ENCODE measurements around the gene ADAMTS17.
"Not testable (repeated sequence)": the region's sequence is repeated elsewhere in the genome, so short reads cannot be mapped to it uniquely, and the experiment has no call there.

Gene ADAMTS17

GRCh38 chr15:100096248-100096600 lies 245.6 kb downstream of the ADAMTS17 start:
- no peak for TF ChIP-seq CTCF (IDR thresholded peaks at IDR 0.05; ENCODE audit: low read length, missing control alignments)
- no peak overlapping the region for H3K4me3 ChIP-seq (replicated peaks; ENCODE audit: low read depth, low read length)
- no peak for DNase-seq (ENCODE audit: low read depth)

GRCh38 chr15:100095541-100096247 lies 246.1 kb downstream of the ADAMTS17 start:
- no peak for DNase-seq (ENCODE audit: low read depth)
- H3K4me3 ChIP-seq (replicated peaks; ENCODE audit: low read depth, low read length), result no peak overlapping the region
- TF ChIP-seq CTCF (IDR thresholded peaks at IDR 0.05; ENCODE audit: low read length, missing control alignments), result no peak

- no peak overlapping the region for H3K4me3 ChIP-seq (replicated peaks; ENCODE audit: low read depth, low read length)
- TF ChIP-seq CTCF (IDR thresholded peaks at IDR 0.05; ENCODE audit: low read length, missing control alignments), result no peak
- no peak for DNase-seq (ENCODE audit: low read depth)
Measured at GRCh38 chr15:100094127-100094510, 247.7 kb downstream of the ADAMTS17 start.

GRCh38 chr15:100093211-100094126 lies 248.3 kb downstream of the ADAMTS17 start:
- TF ChIP-seq CTCF (IDR thresholded peaks at IDR 0.05; ENCODE audit: low read length, missing control alignments), result no peak
- no peak overlapping the region for H3K4me3 ChIP-seq (replicated peaks; ENCODE audit: low read depth, low read length)
- peak; percentile 81 for DNase-seq (ENCODE audit: low read depth)

GRCh38 chr15:100092034-100092433 lies 249.7 kb downstream of the ADAMTS17 start:
- TF ChIP-seq CTCF (IDR thresholded peaks at IDR 0.05; ENCODE audit: low read length, missing control alignments), result no peak
- no peak for DNase-seq (ENCODE audit: low read depth)

GRCh38 chr15:100090411-100090810 lies 251.4 kb downstream of the ADAMTS17 start:
- no peak for DNase-seq (ENCODE audit: low read depth)
- H3K4me3 ChIP-seq (replicated peaks; ENCODE audit: low read depth, low read length), result no peak overlapping the region
- TF ChIP-seq CTCF (IDR thresholded peaks at IDR 0.05; ENCODE audit: low read length, missing control alignments), result no peak

More at GRCh38 chr15:100092034-100092433, 249.7 kb downstream of the ADAMTS17 start:
- H3K4me3 ChIP-seq (replicated peaks; ENCODE audit: low read depth, low read length), result no peak overlapping the region

- H3K4me3 ChIP-seq (replicated peaks; ENCODE audit: low read depth, low read length), result not testable (repeated sequence)
Measured at GRCh38 chr15:100084042-100084821, 257.5 kb downstream of the ADAMTS17 start.

More at GRCh38 chr15:100084042-100084821, 257.5 kb downstream of the ADAMTS17 start:
- not testable (repeated sequence) for DNase-seq (ENCODE audit: low read depth)
